Mesendoderm (in vitro differentiated cells): ENCODE measurements around the gene APOE.

Experiments used
- DNase-seq: peaks from one replicate; pipeline ENCODE4 v3.0.0; 2013
- H2AK5ac ChIP-seq: 2 replicates; pipeline ENCODE4 v1.6.1; 2013; ENCODE audit warnings: low read length, inconsistent platforms
- H2BK120ac ChIP-seq: 2 replicates; pipeline ENCODE4 v1.6.1; 2013; ENCODE audit warnings: low read depth, mild to moderate bottlenecking, low read length, moderate library complexity, mixed read lengths
- H2BK15ac ChIP-seq: replicated peaks from 2 replicates; pipeline ENCODE4 v1.6.1; 2013; ENCODE audit warnings: low read depth, mild to moderate bottlenecking, moderate library complexity
- H2BK5ac ChIP-seq: 2 replicates; pipeline ENCODE4 v1.6.1; 2013; ENCODE audit warnings: low read length, inconsistent platforms
- H3K18ac ChIP-seq: 2 replicates; pipeline ENCODE4 v1.6.1; 2013; ENCODE audit warnings: mild to moderate bottlenecking, low read length, mixed read lengths
- H3K23ac ChIP-seq: one replicate; pipeline ENCODE4 v1.6.1; 2013; ENCODE audit warnings: low read length
- H3K27ac ChIP-seq: 2 replicates; pipeline ENCODE4 v1.5.1; 2013; ENCODE audit warnings: low read depth, mild to moderate bottlenecking, inconsistent platforms, low read length, moderate library complexity
- H3K27me3 ChIP-seq: 2 replicates; pipeline ENCODE4 v1.6.1; 2013; ENCODE audit warnings: low read length, control low read depth, mild to moderate bottlenecking, inconsistent platforms; ENCODE audit not compliant: insufficient read depth, poor library complexity
- H3K36me3 ChIP-seq: 2 replicates; pipeline ENCODE4 v1.6.1; 2013; ENCODE audit warnings: low read length, inconsistent platforms; ENCODE audit not compliant: control insufficient read depth, insufficient read depth
- H3K4ac ChIP-seq: one replicate; pipeline ENCODE4 v1.6.1; 2013; ENCODE audit warnings: low read depth, mild to moderate bottlenecking, low read length, moderate library complexity
- H3K4me1 ChIP-seq: 2 replicates; pipeline ENCODE4 v1.6.1; 2013; ENCODE audit warnings: low read depth, low read length, inconsistent platforms; ENCODE audit not compliant: control insufficient read depth
- H3K4me2 ChIP-seq: 2 replicates; pipeline ENCODE4 v1.6.1; 2013; ENCODE audit warnings: low read length
- H3K4me3 ChIP-seq: 2 replicates; pipeline ENCODE4 v1.5.1; 2013; ENCODE audit warnings: mild to moderate bottlenecking, low read length
- H3K56ac ChIP-seq: one replicate; pipeline ENCODE4 v1.6.1; 2013; ENCODE audit warnings: low read length
- H3K79me1 ChIP-seq: 2 replicates; pipeline ENCODE4 v1.6.1; 2013; ENCODE audit warnings: low read length, inconsistent platforms
- H3K79me2 ChIP-seq: 2 replicates; pipeline ENCODE4 v1.6.1; 2013; ENCODE audit warnings: mild to moderate bottlenecking, low read length; ENCODE audit not compliant: control insufficient read depth, insufficient read depth
- H3K9ac ChIP-seq: 2 replicates; pipeline ENCODE4 v1.6.1; 2013; ENCODE audit warnings: low read length, inconsistent platforms
- H4K5ac ChIP-seq: one replicate; pipeline ENCODE4 v1.6.1; 2013; ENCODE audit warnings: low read length
- H4K8ac ChIP-seq: one replicate; pipeline ENCODE4 v1.6.1; 2013; ENCODE audit warnings: low read depth, mild to moderate bottlenecking, control low read depth, low read length, moderate library complexity
- WGBS: extraction: QIAGEN DNeasy Blood & Tissue Kit; methylation state at CpG from one replicate; pipeline ENCODE4 v1.1.7; 2013; ENCODE audit warnings: low lambda C conversion rate, missing lambda C conversion rate; ENCODE audit not compliant: insufficient coverage; ENCODE audit errors: extremely low coverage; 5-methylcytosine and 5-hydroxymethylcytosine counted together

APOE gene

GRCh38 chr19:44930088-44930487 is 24.5 kb downstream of the APOE start:
- Histone ChIP-seq H3K27me3 (no peaks in the 10 kb centered on the region), H3K4me3 (no peak overlapping the region), H3K4me2 (no peak overlapping the region), H4K5ac (no peak overlapping the region), H3K79me1 (no peaks in the 10 kb centered on the region), H3K56ac (no peak overlapping the region), H3K23ac (no peak overlapping the region), H3K4me1 (peaks cover 2% of the 10 kb centered on the region), H2BK5ac (no peak overlapping the region), H2BK15ac (no peak overlapping the region), H3K4ac (no peak overlapping the region), H3K27ac (no peak overlapping the region), H2BK120ac (no peak overlapping the region), H4K8ac (no peak overlapping the region), H3K79me2 (no peaks in the 10 kb centered on the region), H2AK5ac (no peak overlapping the region), H3K18ac (no peak overlapping the region), H3K36me3 (no peaks in the 10 kb centered on the region), H3K9ac (no peak overlapping the region)
- DNase-seq = no peak
- no CpG with 5 or more reads among the region's 7 CpGs for WGBS

GRCh38 chr19:44931541-44931940 is 25.9 kb downstream of the APOE start:
- H2BK5ac ChIP-seq = no peak overlapping the region
- H3K4me2 ChIP-seq = no peak overlapping the region
- H3K27me3 ChIP-seq = no peaks in the 10 kb centered on the region
- no peak overlapping the region for H4K8ac ChIP-seq
- H3K56ac ChIP-seq = no peak overlapping the region
- H2AK5ac ChIP-seq = no peak overlapping the region
- no peaks in the 10 kb centered on the region for H3K79me1 ChIP-seq
- H3K4me1 ChIP-seq = no peaks in the 10 kb centered on the region
- H3K18ac ChIP-seq = no peak overlapping the region
- no peak for DNase-seq
- no peaks in the 10 kb centered on the region for H3K36me3 ChIP-seq
- no peak overlapping the region for H4K5ac ChIP-seq
- H2BK15ac ChIP-seq = no peak overlapping the region
- H2BK120ac ChIP-seq = no peak overlapping the region
- H3K4me3 ChIP-seq = no peak overlapping the region
- no peak overlapping the region for H3K23ac ChIP-seq
- no peak overlapping the region for H3K4ac ChIP-seq
- H3K79me2 ChIP-seq = no peaks in the 10 kb centered on the region
- no peak overlapping the region for H3K9ac ChIP-seq
- H3K27ac ChIP-seq = no peak overlapping the region
- whole genome bisulfite sequencing = no CpG with 5 or more reads among the region's 4 CpGs

GRCh38 chr19:44939668-44940067 is 34.1 kb downstream of the APOE start:
- no peak overlapping the region for H2AK5ac ChIP-seq
- H3K4me2 ChIP-seq = no peak overlapping the region
- H3K56ac ChIP-seq = no peak overlapping the region
- H3K36me3 ChIP-seq = no peaks in the 10 kb centered on the region
- no CpG with 5 or more reads among the region's 5 CpGs for WGBS
- no peak overlapping the region for H2BK120ac ChIP-seq
- H3K27me3 ChIP-seq = no peaks in the 10 kb centered on the region
- no peak overlapping the region for H3K9ac ChIP-seq
- no peaks in the 10 kb centered on the region for H3K4me1 ChIP-seq
- no peaks in the 10 kb centered on the region for H3K79me1 ChIP-seq
- H3K23ac ChIP-seq = no peak overlapping the region
- H4K8ac ChIP-seq = no peak overlapping the region
- H4K5ac ChIP-seq = no peak overlapping the region
- no peak overlapping the region for H2BK15ac ChIP-seq
- no peak for DNase-seq
- H3K4ac ChIP-seq = no peak overlapping the region
- no peak overlapping the region for H2BK5ac ChIP-seq
- H3K79me2 ChIP-seq = no peaks in the 10 kb centered on the region
- H3K4me3 ChIP-seq = no peak overlapping the region
- no peak overlapping the region for H3K18ac ChIP-seq
- H3K27ac ChIP-seq = no peak overlapping the region

- no peak within 1 kb of the TSS for H3K4me2 ChIP-seq
- H3K9ac ChIP-seq = no peak within 1 kb of the TSS
Observed at GRCh38 chr19:44942067-44942571, 36.5 kb downstream of the APOE start, which contains the start of gene APOC4. APOC4 (plus strand) TSS chr19:44942237; CDS start chr19:44942278, 41 bp downstream.

GRCh38 chr19:44943801-44944249 is 38.2 kb downstream of the APOE start:
- Histone ChIP-seq H3K27ac (no peak overlapping the region), H3K4me1 (no peaks in the 10 kb centered on the region), H3K4me3 (no peak overlapping the region), H4K5ac (no peak overlapping the region), H2BK15ac (no peak overlapping the region), H3K79me1 (no peaks in the 10 kb centered on the region), H3K4me2 (no peak overlapping the region), H3K56ac (no peak overlapping the region), H3K18ac (no peak overlapping the region), H3K4ac (no peak overlapping the region), H3K79me2 (no peaks in the 10 kb centered on the region), H4K8ac (no peak overlapping the region), H3K9ac (no peak overlapping the region), H3K36me3 (no peaks in the 10 kb centered on the region), H2BK5ac (no peak overlapping the region), H2AK5ac (no peak overlapping the region), H3K27me3 (no peaks in the 10 kb centered on the region), H3K23ac (no peak overlapping the region), H2BK120ac (no peak overlapping the region)
- DNase-seq = no peak
- WGBS = no CpG with 5 or more reads among the region's 10 CpGs

More at GRCh38 chr19:44942067-44942571, 36.5 kb downstream of the APOE start, which contains the start of gene APOC4:
- Histone ChIP-seq H3K4ac (no peak within 1 kb of the TSS), H3K4me3 (no peak within 1 kb of the TSS), H2BK5ac (no peak within 1 kb of the TSS), H3K79me2 (no peaks in the 10 kb centered on the region), H3K36me3 (no peaks in the 10 kb centered on the region), H2BK120ac (no peak within 1 kb of the TSS), H3K4me1 (no peaks in the 10 kb centered on the region), H3K18ac (no peak within 1 kb of the TSS), H3K27me3 (no peaks in the 10 kb centered on the region), H2BK15ac (no peak within 1 kb of the TSS), H4K5ac (no peak within 1 kb of the TSS), H3K23ac (no peak within 1 kb of the TSS), H3K79me1 (no peaks in the 10 kb centered on the region), H2AK5ac (no peak within 1 kb of the TSS), H4K8ac (no peak within 1 kb of the TSS), H3K56ac (no peak within 1 kb of the TSS), H3K27ac (no peak within 1 kb of the TSS)
- DNase-seq = no peak
- 100% methylated on average over 3 of the region's 14 CpGs for WGBS

- no peaks in the 10 kb centered on the region for H3K79me1 ChIP-seq
- H2BK5ac ChIP-seq = no peak overlapping the region
- no peak overlapping the region for H3K18ac ChIP-seq
- H2AK5ac ChIP-seq = no peak overlapping the region
- no peak overlapping the region for H3K27ac ChIP-seq
- WGBS = no CpG with 5 or more reads among the region's 13 CpGs
- H3K4me1 ChIP-seq = no peaks in the 10 kb centered on the region
- no peak overlapping the region for H3K4me3 ChIP-seq
- no peak overlapping the region for H4K5ac ChIP-seq
- no peaks in the 10 kb centered on the region for H3K36me3 ChIP-seq
- DNase-seq = no peak
- no peak overlapping the region for H3K56ac ChIP-seq
- H3K9ac ChIP-seq = no peak overlapping the region
- no peak overlapping the region for H3K4me2 ChIP-seq
- H2BK15ac ChIP-seq = no peak overlapping the region
- no peak overlapping the region for H2BK120ac ChIP-seq
- H3K4ac ChIP-seq = no peak overlapping the region
- H4K8ac ChIP-seq = no peak overlapping the region
- no peaks in the 10 kb centered on the region for H3K79me2 ChIP-seq
- no peak overlapping the region for H3K23ac ChIP-seq
- H3K27me3 ChIP-seq = no peaks in the 10 kb centered on the region
Observed at GRCh38 chr19:44947041-44947581, 41.5 kb downstream of the APOE start.
